ENCODE data around the gene MRPL24. TPM values are rescaled to one million over a fixed set of nuclear protein-coding genes. Genes with fewer than 3 reads are reported as not detected.

Gene MRPL24
- total RNA-seq, 4 donors from 2014 or later, result 45.0 to 74.4 (median 69.8) TPM

DNA sequence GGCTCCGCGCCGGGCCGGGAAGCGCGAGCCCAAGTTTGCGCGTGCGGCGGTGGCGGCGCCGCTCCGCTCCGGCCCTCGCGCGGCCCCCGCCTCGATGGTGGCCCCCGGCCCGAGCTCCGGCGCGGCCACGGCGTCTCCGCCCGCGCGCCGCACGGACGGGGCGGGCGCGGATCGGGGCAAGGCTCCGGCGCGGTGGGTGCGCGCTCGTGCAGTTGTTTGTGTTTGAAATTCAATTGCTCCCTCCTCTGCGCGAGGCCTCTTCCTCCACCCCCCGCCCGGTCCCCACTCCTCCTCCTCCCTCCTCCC, 10.5 kb upstream of the MRPL24 start, which contains the start of gene HDGF:
Gene HDGF (minus strand): TSS at position 225 of the 306 bp plus-strand sequence. CDS start 246 bp downstream, outside the sequence.
- no peak for DNase-seq (ENCODE audit: low spot score)
- ATAC-seq (ENCODE audit: low FRiP score), result no peak
- TF ChIP-seq, protein P1, sequence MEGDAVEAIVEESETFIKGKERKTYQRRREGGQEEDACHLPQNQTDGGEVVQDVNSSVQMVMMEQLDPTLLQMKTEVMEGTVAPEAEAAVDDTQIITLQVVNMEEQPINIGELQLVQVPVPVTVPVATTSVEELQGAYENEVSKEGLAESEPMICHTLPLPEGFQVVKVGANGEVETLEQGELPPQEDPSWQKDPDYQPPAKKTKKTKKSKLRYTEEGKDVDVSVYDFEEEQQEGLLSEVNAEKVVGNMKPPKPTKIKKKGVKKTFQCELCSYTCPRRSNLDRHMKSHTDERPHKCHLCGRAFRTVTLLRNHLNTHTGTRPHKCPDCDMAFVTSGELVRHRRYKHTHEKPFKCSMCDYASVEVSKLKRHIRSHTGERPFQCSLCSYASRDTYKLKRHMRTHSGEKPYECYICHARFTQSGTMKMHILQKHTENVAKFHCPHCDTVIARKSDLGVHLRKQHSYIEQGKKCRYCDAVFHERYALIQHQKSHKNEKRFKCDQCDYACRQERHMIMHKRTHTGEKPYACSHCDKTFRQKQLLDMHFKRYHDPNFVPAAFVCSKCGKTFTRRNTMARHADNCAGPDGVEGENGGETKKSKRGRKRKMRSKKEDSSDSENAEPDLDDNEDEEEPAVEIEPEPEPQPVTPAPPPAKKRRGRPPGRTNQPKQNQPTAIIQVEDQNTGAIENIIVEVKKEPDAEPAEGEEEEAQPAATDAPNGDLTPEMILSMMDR (IDR thresholded peaks at IDR 0.05), result no peak

DNA sequence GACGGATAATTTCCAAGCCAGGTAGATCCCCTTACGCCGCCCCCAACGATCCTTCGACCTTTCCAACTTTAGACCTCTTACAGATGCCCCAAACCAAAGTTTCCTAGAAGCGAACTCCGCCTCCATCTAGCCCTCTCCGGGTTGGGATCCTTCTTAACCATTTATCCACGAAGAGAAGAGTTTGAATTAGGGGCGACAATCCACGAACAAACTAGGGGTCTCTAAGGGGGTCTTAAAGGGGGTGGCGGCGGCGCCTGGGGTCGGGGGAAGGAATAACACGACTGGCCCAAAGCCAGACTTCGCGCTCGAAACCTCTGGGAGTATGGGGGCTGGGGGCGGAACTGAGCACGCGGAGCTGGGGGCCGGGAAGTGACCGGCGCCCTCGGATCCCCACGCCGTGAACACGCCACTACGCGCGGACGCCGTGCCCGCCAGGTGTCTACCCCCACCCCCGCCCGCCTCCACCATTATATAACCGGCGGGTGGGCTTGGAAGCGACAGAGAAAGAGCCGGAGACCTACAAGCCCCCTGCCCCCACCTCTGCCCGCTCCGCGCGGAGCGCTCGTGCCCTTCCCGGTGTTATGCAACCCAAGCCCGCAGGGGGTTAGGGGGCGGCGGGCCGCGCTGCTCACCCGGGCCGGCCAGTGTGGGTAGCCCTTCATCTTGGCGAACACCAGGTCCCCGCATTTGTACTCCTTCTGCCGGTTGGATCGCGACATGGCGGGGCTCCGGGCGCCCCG, 10.0 kb upstream of the MRPL24 start:
- DNase-seq (ENCODE audit: low spot score) (no peak), ATAC-seq (ENCODE audit: low FRiP score) (no peak)
- TF ChIP-seq, protein P1 (IDR thresholded peaks at IDR 0.05), result no peak

DNA sequence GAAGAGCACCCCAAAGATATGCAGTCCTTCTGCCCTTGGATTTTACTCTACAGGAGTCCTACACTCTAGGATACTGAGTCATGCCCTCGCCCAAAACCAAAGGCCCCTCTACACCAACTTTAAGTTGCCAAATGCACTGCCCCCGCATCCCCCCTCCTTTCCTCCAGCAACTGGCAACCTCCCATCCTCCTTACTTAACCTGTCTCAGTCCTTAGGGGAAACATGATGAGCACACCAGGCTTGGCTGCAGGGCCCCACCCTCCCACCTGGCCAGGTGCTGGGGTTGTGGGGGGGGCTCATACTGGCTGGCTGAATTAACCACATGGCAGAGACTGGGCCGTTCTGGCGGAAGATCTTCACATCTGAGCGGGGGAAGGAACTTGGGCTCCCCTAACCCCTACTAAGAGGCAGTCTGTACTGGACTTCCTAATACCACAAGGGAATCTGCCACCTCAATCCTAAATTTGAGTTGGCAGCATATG, 9.3 kb upstream of the MRPL24 start:
- DNase-seq (ENCODE audit: low spot score) (peak; percentile 48), ATAC-seq (ENCODE audit: low FRiP score) (peak; percentile 30)
- TF ChIP-seq, protein P1 (IDR thresholded peaks at IDR 0.05), result no peak

- ATAC-seq (ENCODE audit: low FRiP score) (no peak), DNase-seq (ENCODE audit: low spot score) (no peak)
- TF ChIP-seq, protein P1 (IDR thresholded peaks at IDR 0.05), result no peak
Observed at GRCh38 chr1:156749419-156750118, 8.7 kb upstream of the MRPL24 start.

DNA sequence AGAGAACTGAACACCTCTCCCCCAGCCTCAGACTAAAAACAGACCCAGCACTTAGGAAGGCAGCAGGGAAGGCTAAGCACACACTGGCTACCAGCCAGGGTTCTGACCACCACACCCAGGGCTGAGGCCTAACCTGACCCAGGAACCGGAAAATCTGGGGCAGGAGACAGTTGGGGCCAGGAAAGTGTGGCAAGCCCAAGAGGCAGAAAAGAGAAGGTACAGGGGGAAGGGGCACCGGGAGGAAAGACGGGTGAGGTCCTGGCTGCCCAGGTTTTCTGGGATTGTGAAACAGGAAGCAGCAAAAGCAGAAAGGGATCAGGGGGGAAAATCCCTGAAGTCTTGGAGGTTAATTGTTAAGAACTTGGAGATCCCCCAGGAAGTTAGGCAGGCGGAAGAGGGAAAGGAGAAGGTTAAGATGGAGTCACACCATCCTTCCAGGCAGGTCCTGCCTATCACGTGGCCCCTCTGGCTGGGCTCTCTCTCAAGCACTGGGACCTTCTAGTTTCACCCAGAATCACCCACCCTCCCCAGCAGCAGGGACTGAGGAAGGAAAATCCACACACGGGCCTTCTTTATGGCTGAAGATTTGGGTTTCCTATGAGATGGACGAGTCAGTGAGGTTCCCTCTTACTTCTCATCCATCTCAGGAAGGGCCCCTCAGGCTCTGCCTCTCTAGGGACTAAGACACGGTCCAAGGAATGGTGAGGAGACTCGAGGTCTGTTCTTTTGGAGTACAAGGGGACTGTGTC, 8.0 kb upstream of the MRPL24 start:
- ATAC-seq (ENCODE audit: low FRiP score) (peak; percentile 10), DNase-seq (ENCODE audit: low spot score) (no peak)
- TF ChIP-seq, protein P1 (IDR thresholded peaks at IDR 0.05), result no peak

GRCh38 chr1:156747742-156748669, 7.1 kb upstream of the MRPL24 start:
- DNase-seq (ENCODE audit: low spot score) (no peak), ATAC-seq (ENCODE audit: low FRiP score) (peak; percentile 13)
- TF ChIP-seq, protein P1 (IDR thresholded peaks at IDR 0.05), result no peak
